HL-60 (cell line): ENCODE data around the gene ZNF740.

Experiments
- POLR2AphosphoS5 ChIP-seq: IDR thresholded peaks from 2 replicates; pipeline ENCODE4 v1.6.1; 2012; ENCODE audit warnings: low read depth
- TF ChIP-seq, protein P1 (sequence below): IDR thresholded peaks from one replicate; pipeline ENCODE4 v1.5.1; 2011; ENCODE audit warnings: low read length, control low read depth, inconsistent platforms; ENCODE audit not compliant: insufficient read depth
- TF ChIP-seq, protein P2 (sequence below): IDR thresholded peaks from 2 replicates; pipeline ENCODE4 v1.6.1; 2012; ENCODE audit warnings: low read depth; ENCODE audit not compliant: insufficient replicate concordance

DNA sequence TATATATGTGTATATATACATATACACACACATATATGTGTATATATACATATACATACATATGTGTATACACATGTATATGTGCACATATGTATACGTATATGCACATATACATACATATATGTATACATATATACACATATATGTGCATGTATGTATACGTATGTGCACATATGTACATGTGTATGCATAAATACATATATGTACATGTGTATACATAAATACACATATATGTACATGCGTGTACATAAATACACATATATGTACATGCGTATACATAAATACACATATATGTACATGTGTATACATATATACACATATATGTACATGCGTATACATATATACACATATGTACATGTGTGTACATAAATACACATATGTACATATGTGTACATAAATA lies 33.3 kb upstream of the ZNF740 start:
- TF ChIP-seq, protein P1, sequence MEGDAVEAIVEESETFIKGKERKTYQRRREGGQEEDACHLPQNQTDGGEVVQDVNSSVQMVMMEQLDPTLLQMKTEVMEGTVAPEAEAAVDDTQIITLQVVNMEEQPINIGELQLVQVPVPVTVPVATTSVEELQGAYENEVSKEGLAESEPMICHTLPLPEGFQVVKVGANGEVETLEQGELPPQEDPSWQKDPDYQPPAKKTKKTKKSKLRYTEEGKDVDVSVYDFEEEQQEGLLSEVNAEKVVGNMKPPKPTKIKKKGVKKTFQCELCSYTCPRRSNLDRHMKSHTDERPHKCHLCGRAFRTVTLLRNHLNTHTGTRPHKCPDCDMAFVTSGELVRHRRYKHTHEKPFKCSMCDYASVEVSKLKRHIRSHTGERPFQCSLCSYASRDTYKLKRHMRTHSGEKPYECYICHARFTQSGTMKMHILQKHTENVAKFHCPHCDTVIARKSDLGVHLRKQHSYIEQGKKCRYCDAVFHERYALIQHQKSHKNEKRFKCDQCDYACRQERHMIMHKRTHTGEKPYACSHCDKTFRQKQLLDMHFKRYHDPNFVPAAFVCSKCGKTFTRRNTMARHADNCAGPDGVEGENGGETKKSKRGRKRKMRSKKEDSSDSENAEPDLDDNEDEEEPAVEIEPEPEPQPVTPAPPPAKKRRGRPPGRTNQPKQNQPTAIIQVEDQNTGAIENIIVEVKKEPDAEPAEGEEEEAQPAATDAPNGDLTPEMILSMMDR = no peak
- no peak for TF ChIP-seq POLR2AphosphoS5
- TF ChIP-seq, protein P2, sequence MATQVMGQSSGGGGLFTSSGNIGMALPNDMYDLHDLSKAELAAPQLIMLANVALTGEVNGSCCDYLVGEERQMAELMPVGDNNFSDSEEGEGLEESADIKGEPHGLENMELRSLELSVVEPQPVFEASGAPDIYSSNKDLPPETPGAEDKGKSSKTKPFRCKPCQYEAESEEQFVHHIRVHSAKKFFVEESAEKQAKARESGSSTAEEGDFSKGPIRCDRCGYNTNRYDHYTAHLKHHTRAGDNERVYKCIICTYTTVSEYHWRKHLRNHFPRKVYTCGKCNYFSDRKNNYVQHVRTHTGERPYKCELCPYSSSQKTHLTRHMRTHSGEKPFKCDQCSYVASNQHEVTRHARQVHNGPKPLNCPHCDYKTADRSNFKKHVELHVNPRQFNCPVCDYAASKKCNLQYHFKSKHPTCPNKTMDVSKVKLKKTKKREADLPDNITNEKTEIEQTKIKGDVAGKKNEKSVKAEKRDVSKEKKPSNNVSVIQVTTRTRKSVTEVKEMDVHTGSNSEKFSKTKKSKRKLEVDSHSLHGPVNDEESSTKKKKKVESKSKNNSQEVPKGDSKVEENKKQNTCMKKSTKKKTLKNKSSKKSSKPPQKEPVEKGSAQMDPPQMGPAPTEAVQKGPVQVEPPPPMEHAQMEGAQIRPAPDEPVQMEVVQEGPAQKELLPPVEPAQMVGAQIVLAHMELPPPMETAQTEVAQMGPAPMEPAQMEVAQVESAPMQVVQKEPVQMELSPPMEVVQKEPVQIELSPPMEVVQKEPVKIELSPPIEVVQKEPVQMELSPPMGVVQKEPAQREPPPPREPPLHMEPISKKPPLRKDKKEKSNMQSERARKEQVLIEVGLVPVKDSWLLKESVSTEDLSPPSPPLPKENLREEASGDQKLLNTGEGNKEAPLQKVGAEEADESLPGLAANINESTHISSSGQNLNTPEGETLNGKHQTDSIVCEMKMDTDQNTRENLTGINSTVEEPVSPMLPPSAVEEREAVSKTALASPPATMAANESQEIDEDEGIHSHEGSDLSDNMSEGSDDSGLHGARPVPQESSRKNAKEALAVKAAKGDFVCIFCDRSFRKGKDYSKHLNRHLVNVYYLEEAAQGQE = no peak
